HepG2 (cell line): Measurements from ENCODE around the gene LRRN4. TPM values are rescaled to one million over a fixed set of nuclear protein-coding genes. Genes with fewer than 3 reads are reported as not detected.

ENCODE experiments used
- ATAC-seq: fragments of 200-7000 bp; cut with Tn5 transposase; 3 replicates; pipeline ENCODE4 v1.9.1; 2020; ENCODE audit warnings: mild to moderate bottlenecking, moderate library complexity
- BruUV-seq: library from RNA; stranded (reverse); fragments of 400-500 nt; replicated peaks from 2 replicates; lab custom pipeline; 2021; lab: Mats Ljungman, UMichigan
- CTCF ChIA-PET: fragments of 300-600 bp; formaldehyde crosslinking; extraction: SDS; loops from one replicate; lab custom pipeline; 2021; ENCODE audit warnings: low total read pairs, inconsistent platforms, low intra/inter-chr PET ratio; lab: Yijun Ruan, JAX
- POLR2A ChIA-PET: fragments of 350-600 bp; sonication (Branson Sonifier 250); formaldehyde crosslinking; loops from one replicate; lab custom pipeline; 2020; ENCODE audit warnings: antibody characterized with exemption, inconsistent platforms; lab: Yijun Ruan, JAX
- DNase-seq: peaks from one replicate; pipeline ENCODE4 v3.0.0-alpha.2; 2015; ENCODE audit warnings: low spot score
- FAIRE-seq: peaks from 3 replicates; lab custom pipeline; 2011; peaks lifted over from hg19 to GRCh38; lab: Jason Lieb, UNC
- H2AFZ ChIP-seq: one replicate; pipeline ENCODE4 v1.6.1; 2011; ENCODE audit warnings: low read length, inconsistent platforms
- H3K27ac ChIP-seq: fragments of 300-600 bp; 3 replicates; pipeline ENCODE4 v1.8.0; 2011; ENCODE audit warnings: mixed run types, mild to moderate bottlenecking, mixed read lengths, low read length, inconsistent platforms; ENCODE audit not compliant: insufficient read depth; ENCODE audit errors: extremely low read length
- H3K27me3 ChIP-seq, 2 experiments: fragments of 200-600 bp in 1 of 2; 2 replicates in 1 of 2; 3 replicates in 1 of 2; pipeline versions ENCODE4 v1.6.0 to v1.8.0; 2011; ENCODE audit warnings: low read length in 2 of 2, mild to moderate bottlenecking in 2 of 2, moderate library complexity in 2 of 2, inconsistent platforms in 1 of 2; ENCODE audit not compliant: insufficient read depth in 2 of 2, control insufficient read depth in 1 of 2
- H3K36me3 ChIP-seq, 2 experiments: fragments of 200-600 bp in 1 of 2; replicated peaks in 1 of 2; 2 replicates in 1 of 2; 3 replicates in 1 of 2; pipeline versions ENCODE4 v1.5.1 to v1.8.0; 2011; ENCODE audit warnings: low read length in 2 of 2, inconsistent platforms in 1 of 2; ENCODE audit not compliant: insufficient read depth in 2 of 2, control insufficient read depth in 1 of 2
- H3K4me1 ChIP-seq: 2 replicates; pipeline ENCODE4 v1.5.1; 2012; ENCODE audit warnings: low read length, inconsistent platforms; ENCODE audit not compliant: insufficient read depth
- H3K4me2 ChIP-seq: 2 replicates; pipeline ENCODE4 v1.6.0; 2011; ENCODE audit warnings: low read depth, low read length, inconsistent platforms
- H3K4me3 ChIP-seq, 3 experiments: fragments of 200-600 bp in 1 of 3; sonication (generic), shearing (Covaris generic) in 1 of 3; replicated peaks in 1 of 3; 2 replicates each; pipeline ENCODE4 v1.5.1; 2011 to 2016; ENCODE audit warnings: low read length in 3 of 3, inconsistent platforms in 2 of 3, low read depth in 2 of 3, mild to moderate bottlenecking in 2 of 3, control low read depth in 1 of 3, mixed read lengths in 1 of 3; ENCODE audit not compliant: insufficient read depth in 1 of 3
- H3K79me2 ChIP-seq: one replicate; pipeline ENCODE4 v1.6.1; 2011; ENCODE audit warnings: low read length, inconsistent platforms; ENCODE audit not compliant: insufficient read depth
- H3K9ac ChIP-seq: 2 replicates; pipeline ENCODE4 v1.6.0; 2011; ENCODE audit warnings: mild to moderate bottlenecking, low read depth, low read length, inconsistent platforms; ENCODE audit not compliant: insufficient read depth
- H3K9me3 ChIP-seq: 2 replicates; pipeline ENCODE4 v1.5.1; 2012; ENCODE audit warnings: mild to moderate bottlenecking, low read length
- H4K20me1 ChIP-seq: 2 replicates; pipeline ENCODE4 v1.6.0; 2011; ENCODE audit warnings: inconsistent platforms, mild to moderate bottlenecking, low read length, moderate library complexity; ENCODE audit not compliant: insufficient read depth
- ETV5 ChIP-seq: IDR thresholded peaks from 2 replicates; pipeline ENCODE4 v1.6.1; 2018; ENCODE audit warnings: missing biosample characterization, missing genetic modification reagents, inconsistent platforms, borderline replicate concordance
- NFYB ChIP-seq: sonication (generic); formaldehyde crosslinking; IDR thresholded peaks from 2 replicates; pipeline ENCODE4 v1.4.0; 2020; ENCODE audit warnings: missing genetic modification reagents
- NRL ChIP-seq: sonication (generic); formaldehyde crosslinking; IDR thresholded peaks from 2 replicates; pipeline ENCODE4 v1.5.0; 2020; ENCODE audit warnings: missing genetic modification reagents, mild to moderate bottlenecking, moderate library complexity, borderline replicate concordance
- PITX1 ChIP-seq: sonication (generic); formaldehyde crosslinking; IDR thresholded peaks from 2 replicates; pipeline ENCODE4 v1.5.1; 2020; ENCODE audit warnings: mild to moderate bottlenecking, missing genetic modification reagents
- THAP9 ChIP-seq: sonication (generic); formaldehyde crosslinking; IDR thresholded peaks from 2 replicates; pipeline ENCODE4; 2020; ENCODE audit warnings: missing genetic modification reagents, mild to moderate bottlenecking, borderline replicate concordance
- ZBTB38 ChIP-seq: sonication (generic); formaldehyde crosslinking; IDR thresholded peaks from 2 replicates; pipeline ENCODE4 v1.5.1; 2020; ENCODE audit warnings: mild to moderate bottlenecking, missing genetic modification reagents
- ZNF225 ChIP-seq: sonication (generic); formaldehyde crosslinking; IDR thresholded peaks from 2 replicates; pipeline ENCODE4 v1.4.0; 2020; ENCODE audit warnings: mild to moderate bottlenecking, missing genetic modification reagents
- ZNF672 ChIP-seq: sonication (generic); formaldehyde crosslinking; IDR thresholded peaks from 2 replicates; pipeline ENCODE4 v1.8.1; 2022; ENCODE audit warnings: missing genetic modification reagents
- WGBS: methylation state at CpG from one replicate; pipeline ENCODE4 v1.1.6; 2017; ENCODE audit warnings: low lambda C conversion rate; 5-methylcytosine and 5-hydroxymethylcytosine counted together
- in situ Hi-C: cut with HindIII; loops from 2 replicates; pipeline ENCODE4 v1.10.0; 2017; ENCODE audit warnings: low pct_unique_long_range_greater_than_20kb; ENCODE audit not compliant: extremely low pct_ligation_motif_present
- intact Hi-C: fragments of 100-400 bp; cut with micrococcal nuclease; formaldehyde crosslinking; loops from one replicate; pipeline ENCODE4 v1.10.0; 2022; ENCODE audit not compliant: unreplicated experiment
- polyA plus RNA-seq, 8 experiments: library from polyadenylated mRNA; depleted of rRNA in 3 of 8; stranded (reverse) in 7 of 8; unstranded in 1 of 8; fragments of >200 nt; fragmentation: Illumina TruSeq in 4 of 8; extraction: Trizol in 4 of 8; gene quantifications; 2 replicates each; pipeline versions ENCODE4 v1.2.1 to v1.2.3, GENCODE V29; 2011 to 2016; ENCODE audit warnings: low read depth in 4 of 8, missing spikeins in 1 of 8, mixed read lengths in 1 of 8; ENCODE audit not compliant: insufficient read depth in 1 of 8
- total RNA-seq, 5 experiments: library from RNA; depleted of rRNA; stranded (reverse); fragments of >200 nt; fragmentation: Illumina TruSeq; extraction: Trizol; gene quantifications; 2 replicates each; pipeline ENCODE4 v1.2.3, GENCODE V29; 2016; ENCODE audit warnings: low read depth in 1 of 5
- TF ChIP-seq, protein P1 (sequence below): sonication (generic); formaldehyde crosslinking; IDR thresholded peaks from 2 replicates; pipeline ENCODE4 v1.4.0; 2020; ENCODE audit warnings: missing genetic modification reagents, mild to moderate bottlenecking, borderline replicate concordance
- TF ChIP-seq, protein P2 (sequence below): sonication (generic); formaldehyde crosslinking; IDR thresholded peaks from 2 replicates; pipeline ENCODE4 v1.8.0; 2023; ENCODE audit warnings: mild to moderate bottlenecking, missing genetic modification reagents
- TF ChIP-seq, protein P3 (sequence below): sonication (generic); formaldehyde crosslinking; IDR thresholded peaks from 2 replicates; pipeline ENCODE4 v1.5.1; 2020; ENCODE audit warnings: mild to moderate bottlenecking, missing genetic modification reagents, moderate library complexity

Gene LRRN4
- total and polyA plus RNA-seq, 2 of the 13 experiments (the other 11 are each of a cell fraction or from before 2014, with no cell fraction given), result 0.15 to 0.20 TPM

DNA sequence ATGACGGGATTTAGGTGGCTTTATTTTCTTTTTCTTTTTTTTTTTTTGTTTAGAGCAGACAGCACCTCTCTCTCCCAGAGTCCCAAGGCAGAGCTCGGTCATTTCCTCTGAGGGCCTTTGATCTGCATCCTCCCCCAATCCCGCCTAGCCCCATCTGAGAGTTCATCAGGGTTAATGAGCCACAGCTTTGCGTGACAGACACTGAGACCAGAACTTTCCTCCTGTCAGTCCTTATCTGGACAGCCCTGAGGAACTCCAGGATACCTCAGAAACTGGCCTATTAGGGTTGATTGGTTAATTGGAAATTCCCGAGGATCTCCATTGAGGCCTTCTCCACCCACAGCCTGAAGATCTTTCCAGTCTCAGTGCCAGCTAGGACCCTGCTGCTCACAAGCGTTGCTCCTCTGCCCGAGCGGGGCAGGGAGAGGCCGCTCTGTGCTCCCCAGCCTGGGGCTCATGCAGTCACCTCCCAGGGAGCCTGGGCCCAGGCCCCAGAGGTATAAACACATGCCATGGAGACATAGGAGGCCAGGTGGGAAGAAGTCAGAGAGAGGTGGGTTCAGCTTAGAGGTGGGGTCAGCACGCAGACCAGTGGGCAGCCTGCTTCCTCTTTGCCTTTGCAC lies 1.4 kb upstream of the LRRN4 start:
- peaks cover 49% of the 10 kb centered on the region for H3K4me1 ChIP-seq
- intact Hi-C loops, result no loop called here
- H3K27ac ChIP-seq, result no peak overlapping the region
- ATAC-seq (peak; percentile 16), FAIRE-seq (no peak), DNase-seq (no peak)
- H4K20me1 ChIP-seq, result no peaks in the 10 kb centered on the region
- no peaks in the 10 kb centered on the region for H3K79me2 ChIP-seq
- in situ Hi-C loops, result no loop called here
- POLR2A ChIA-PET, result interaction anchor here (0.7 to 2.4 kb wide), 2 partner anchors 23 to 47 kb away, joined by 3 to 13 read pairs; no protein-coding TSS in a partner anchor
- H3K36me3 ChIP-seq, result no peaks in the 10 kb centered on the region
- peaks cover 1 to 8% of the 10 kb centered on the region in 2 experiments; a peak in 1 of 5 replicates for H3K27me3 ChIP-seq
- TF ChIP-seq ETV5 (CRISPR knock-in tag) (0 out of 2 replicates have a peak, but pooled peaks have one; percentile 11), NFYB (CRISPR knock-in tag) (0 out of 2 replicates have a peak, but pooled peaks have one; percentile 10), ZBTB38 (CRISPR knock-in tag) (0 out of 2 replicates have a peak, but pooled peaks have one; percentile 16), PITX1 (CRISPR knock-in tag) (peak; percentile 60; the same call in 1 of the 2 replicates), ZNF225 (no peak), ZNF672 (no peak), THAP9 (CRISPR knock-in tag) (0 out of 2 replicates have a peak, but pooled peaks have one; percentile 19), NRL (CRISPR knock-in tag) (0 out of 2 replicates have a peak, but pooled peaks have one; percentile 29)
- TF ChIP-seq, protein P1, sequence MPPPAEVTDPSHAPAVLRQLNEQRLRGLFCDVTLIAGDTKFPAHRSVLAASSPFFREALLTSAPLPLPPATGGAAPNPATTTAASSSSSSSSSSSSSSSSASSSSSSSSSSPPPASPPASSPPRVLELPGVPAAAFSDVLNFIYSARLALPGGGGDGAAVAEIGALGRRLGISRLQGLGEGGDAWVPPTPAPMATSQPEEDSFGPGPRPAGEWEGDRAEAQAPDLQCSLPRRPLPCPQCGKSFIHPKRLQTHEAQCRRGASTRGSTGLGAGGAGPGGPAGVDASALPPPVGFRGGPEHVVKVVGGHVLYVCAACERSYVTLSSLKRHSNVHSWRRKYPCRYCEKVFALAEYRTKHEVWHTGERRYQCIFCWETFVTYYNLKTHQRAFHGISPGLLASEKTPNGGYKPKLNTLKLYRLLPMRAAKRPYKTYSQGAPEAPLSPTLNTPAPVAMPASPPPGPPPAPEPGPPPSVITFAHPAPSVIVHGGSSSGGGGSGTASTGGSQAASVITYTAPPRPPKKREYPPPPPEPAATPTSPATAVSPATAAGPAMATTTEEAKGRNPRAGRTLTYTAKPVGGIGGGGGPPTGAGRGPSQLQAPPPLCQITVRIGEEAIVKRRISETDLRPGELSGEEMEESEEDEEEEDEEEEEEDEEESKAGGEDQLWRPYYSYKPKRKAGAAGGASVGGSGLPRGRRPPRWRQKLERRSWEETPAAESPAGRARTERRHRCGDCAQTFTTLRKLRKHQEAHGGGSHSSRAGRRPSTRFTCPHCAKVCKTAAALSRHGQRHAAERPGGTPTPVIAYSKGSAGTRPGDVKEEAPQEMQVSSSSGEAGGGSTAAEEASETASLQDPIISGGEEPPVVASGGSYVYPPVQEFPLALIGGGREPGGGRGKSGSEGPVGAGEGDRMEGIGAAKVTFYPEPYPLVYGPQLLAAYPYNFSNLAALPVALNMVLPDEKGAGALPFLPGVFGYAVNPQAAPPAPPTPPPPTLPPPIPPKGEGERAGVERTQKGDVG (CRISPR knock-in tag), result peak; percentile 11; the same call in 1 of the 2 replicates
- TF ChIP-seq, protein P2, sequence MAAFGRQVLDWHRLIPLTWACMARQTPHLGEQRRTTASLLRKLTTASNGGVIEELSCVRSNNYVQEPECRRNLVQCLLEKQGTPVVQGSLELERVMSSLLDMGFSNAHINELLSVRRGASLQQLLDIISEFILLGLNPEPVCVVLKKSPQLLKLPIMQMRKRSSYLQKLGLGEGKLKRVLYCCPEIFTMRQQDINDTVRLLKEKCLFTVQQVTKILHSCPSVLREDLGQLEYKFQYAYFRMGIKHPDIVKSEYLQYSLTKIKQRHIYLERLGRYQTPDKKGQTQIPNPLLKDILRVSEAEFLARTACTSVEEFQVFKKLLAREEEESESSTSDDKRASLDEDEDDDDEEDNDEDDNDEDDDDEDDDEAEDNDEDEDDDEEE (CRISPR knock-in tag), result no peak
- TF ChIP-seq, protein P3, sequence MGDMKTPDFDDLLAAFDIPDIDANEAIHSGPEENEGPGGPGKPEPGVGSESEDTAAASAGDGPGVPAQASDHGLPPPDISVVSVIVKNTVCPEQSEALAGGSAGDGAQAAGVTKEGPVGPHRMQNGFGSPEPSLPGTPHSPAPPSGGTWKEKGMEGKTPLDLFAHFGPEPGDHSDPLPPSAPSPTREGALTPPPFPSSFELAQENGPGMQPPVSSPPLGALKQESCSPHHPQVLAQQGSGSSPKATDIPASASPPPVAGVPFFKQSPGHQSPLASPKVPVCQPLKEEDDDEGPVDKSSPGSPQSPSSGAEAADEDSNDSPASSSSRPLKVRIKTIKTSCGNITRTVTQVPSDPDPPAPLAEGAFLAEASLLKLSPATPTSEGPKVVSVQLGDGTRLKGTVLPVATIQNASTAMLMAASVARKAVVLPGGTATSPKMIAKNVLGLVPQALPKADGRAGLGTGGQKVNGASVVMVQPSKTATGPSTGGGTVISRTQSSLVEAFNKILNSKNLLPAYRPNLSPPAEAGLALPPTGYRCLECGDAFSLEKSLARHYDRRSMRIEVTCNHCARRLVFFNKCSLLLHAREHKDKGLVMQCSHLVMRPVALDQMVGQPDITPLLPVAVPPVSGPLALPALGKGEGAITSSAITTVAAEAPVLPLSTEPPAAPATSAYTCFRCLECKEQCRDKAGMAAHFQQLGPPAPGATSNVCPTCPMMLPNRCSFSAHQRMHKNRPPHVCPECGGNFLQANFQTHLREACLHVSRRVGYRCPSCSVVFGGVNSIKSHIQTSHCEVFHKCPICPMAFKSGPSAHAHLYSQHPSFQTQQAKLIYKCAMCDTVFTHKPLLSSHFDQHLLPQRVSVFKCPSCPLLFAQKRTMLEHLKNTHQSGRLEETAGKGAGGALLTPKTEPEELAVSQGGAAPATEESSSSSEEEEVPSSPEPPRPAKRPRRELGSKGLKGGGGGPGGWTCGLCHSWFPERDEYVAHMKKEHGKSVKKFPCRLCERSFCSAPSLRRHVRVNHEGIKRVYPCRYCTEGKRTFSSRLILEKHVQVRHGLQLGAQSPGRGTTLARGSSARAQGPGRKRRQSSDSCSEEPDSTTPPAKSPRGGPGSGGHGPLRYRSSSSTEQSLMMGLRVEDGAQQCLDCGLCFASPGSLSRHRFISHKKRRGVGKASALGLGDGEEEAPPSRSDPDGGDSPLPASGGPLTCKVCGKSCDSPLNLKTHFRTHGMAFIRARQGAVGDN, result peak; percentile 31; the same call in 1 of the 2 replicates
- no peak overlapping the region for H3K9ac ChIP-seq
- H3K4me2 ChIP-seq, result peak overlapping the region; percentile 94
- 20% methylated on average over 10 of the region's 10 CpGs for WGBS
- no peak overlapping the region for H2AFZ ChIP-seq
- CTCF ChIA-PET, result no interaction called here
- H3K9me3 ChIP-seq, result no peaks in the 10 kb centered on the region
- H3K4me3 ChIP-seq, result peak overlapping the region in 1 of 3 experiments; percentile 65; a peak in 2 of 6 replicates
- BruUV-seq, result no TSS peak
